Progenitor cell of endocrine pancreas (in vitro differentiated cells): ENCODE results near the gene TMEM101. TPM values are rescaled to one million over a fixed set of nuclear protein-coding genes. Genes with fewer than 3 reads are reported as not detected.

Source experiments
- DNase-seq: peaks from one replicate; pipeline ENCODE4 v3.0.0; 2021; ENCODE audit warnings: low spot score; ENCODE audit not compliant: unreplicated experiment
- H3K27ac Mint-ChIP-seq: 2 replicates; pipeline ENCODE4 v1.8.0; 2021; ENCODE audit warnings: mild to moderate bottlenecking, moderate library complexity, mixed read lengths
- H3K27me3 Mint-ChIP-seq: 2 replicates; pipeline ENCODE4 v1.8.0; 2021; ENCODE audit warnings: mixed read lengths
- H3K36me3 Mint-ChIP-seq: 2 replicates; pipeline ENCODE4 v1.8.0; 2022; ENCODE audit warnings: mixed read lengths; ENCODE audit not compliant: insufficient read depth
- H3K4me1 Mint-ChIP-seq: 2 replicates; pipeline ENCODE4 v1.8.0; 2021; ENCODE audit warnings: low read depth, mixed read lengths
- H3K4me3 Mint-ChIP-seq: 2 replicates; pipeline ENCODE4 v1.8.0; 2021; ENCODE audit warnings: low read depth, mild to moderate bottlenecking, moderate library complexity, mixed read lengths
- H3K9me3 Mint-ChIP-seq: 2 replicates; pipeline ENCODE4 v1.8.0; 2021; ENCODE audit warnings: low read depth, mixed read lengths
- CTCF ChIP-seq: fragments of 200-600 bp; sonication (generic); IDR thresholded peaks from one replicate; pipeline ENCODE4 v1.5.0; 2021; ENCODE audit warnings: antibody characterized with exemption, mild to moderate bottlenecking; ENCODE audit not compliant: unreplicated experiment
- total RNA-seq: library from RNA; stranded (reverse); gene quantifications from 2 replicates; pipeline ENCODE4 v1.2.1, GENCODE V29; 2021

TMEM101 gene
- total RNA-seq, 1 donor from 2014 or later: 27.5 TPM

GRCh38 chr17:43987131-43988021 lies 27.4 kb downstream of the TMEM101 start:
- Mint-ChIP-seq H3K4me1 (peaks cover 2% of the 10 kb centered on the region), H3K27ac (no peak overlapping the region), H3K4me3 (no peak overlapping the region), H3K27me3 (peaks cover 59% of the 10 kb centered on the region), H3K36me3 (no peaks in the 10 kb centered on the region), H3K9me3 (no peaks in the 10 kb centered on the region)
- no peak for TF ChIP-seq CTCF
- no peak for DNase-seq

- Mint-ChIP-seq H3K4me1 (peaks cover 2% of the 10 kb centered on the region), H3K27ac (no peak overlapping the region), H3K9me3 (no peaks in the 10 kb centered on the region), H3K27me3 (peaks cover 66% of the 10 kb centered on the region), H3K4me3 (no peak overlapping the region), H3K36me3 (no peaks in the 10 kb centered on the region)
- no peak for TF ChIP-seq CTCF
- no peak for DNase-seq
Measured at GRCh38 chr17:43986225-43986981, 28.4 kb downstream of the TMEM101 start.

- Mint-ChIP-seq H3K9me3 (no peaks in the 10 kb centered on the region), H3K4me1 (peaks cover 2% of the 10 kb centered on the region), H3K36me3 (no peaks in the 10 kb centered on the region), H3K27me3 (peaks cover 76% of the 10 kb centered on the region), H3K4me3 (peak overlapping the region; percentile 40), H3K27ac (no peak overlapping the region)
- no peak for TF ChIP-seq CTCF
- no peak for DNase-seq
Measured at GRCh38 chr17:43984521-43984920, 30.2 kb downstream of the TMEM101 start.

- no peaks in the 10 kb centered on the region for H3K36me3 Mint-ChIP-seq
- H3K27ac Mint-ChIP-seq: no peak overlapping the region
- H3K9me3 Mint-ChIP-seq: no peaks in the 10 kb centered on the region
- peaks cover 2% of the 10 kb centered on the region for H3K4me1 Mint-ChIP-seq
- DNase-seq: peak; percentile 55
- peak; percentile 59 for TF ChIP-seq CTCF
- H3K4me3 Mint-ChIP-seq: peak overlapping the region; percentile 45
- H3K27me3 Mint-ChIP-seq: peaks cover 80% of the 10 kb centered on the region
Measured at GRCh38 chr17:43983515-43984411, 31.0 kb downstream of the TMEM101 start.

GRCh38 chr17:43983196-43983514 lies 31.6 kb downstream of the TMEM101 start:
- peaks cover 80% of the 10 kb centered on the region for H3K27me3 Mint-ChIP-seq

More at GRCh38 chr17:43983196-43983514, 31.6 kb downstream of the TMEM101 start:
- Mint-ChIP-seq H3K36me3 (no peaks in the 10 kb centered on the region), H3K4me1 (peaks cover 2% of the 10 kb centered on the region), H3K4me3 (peak overlapping the region; percentile 45), H3K9me3 (no peaks in the 10 kb centered on the region), H3K27ac (no peak overlapping the region)
- no peak for TF ChIP-seq CTCF
- no peak for DNase-seq
